ENCODE data around the gene PLA2R1.
"Not testable (repeated sequence)": the region's sequence is repeated elsewhere in the genome, so short reads cannot be mapped to it uniquely, and the experiment has no call there.

Gene PLA2R1

DNA sequence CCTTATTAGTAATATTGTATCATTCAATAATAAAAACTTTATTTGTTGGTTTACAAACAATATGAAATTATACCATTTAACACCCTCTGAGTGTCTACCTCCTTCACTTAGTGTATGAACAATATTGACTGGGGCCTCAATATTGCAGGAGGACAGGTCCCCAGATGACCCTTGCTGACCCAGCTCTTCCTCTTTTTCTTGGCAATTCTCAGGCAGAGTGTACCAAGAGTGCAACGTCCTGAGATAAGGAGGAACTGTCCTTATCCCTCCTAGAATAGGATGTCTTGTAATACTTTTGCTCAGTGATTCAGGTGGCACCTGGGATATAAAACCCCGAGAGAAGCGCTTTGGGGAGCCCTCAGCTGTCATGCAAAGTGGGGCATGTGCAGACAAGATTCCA is 76.8 kb downstream of the PLA2R1 start:
- H3K27ac Mint-ChIP-seq = no peak overlapping the region
- H3K9me3 Mint-ChIP-seq = no peaks in the 10 kb centered on the region
- H3K36me3 Mint-ChIP-seq = no peaks in the 10 kb centered on the region
- no peaks in the 10 kb centered on the region for H3K4me1 Mint-ChIP-seq
- ATAC-seq = no peak
- DNase-seq (ENCODE audit: low spot score in 2 of 2) = no peak
- H3K4me3 Mint-ChIP-seq = no peak overlapping the region

DNA sequence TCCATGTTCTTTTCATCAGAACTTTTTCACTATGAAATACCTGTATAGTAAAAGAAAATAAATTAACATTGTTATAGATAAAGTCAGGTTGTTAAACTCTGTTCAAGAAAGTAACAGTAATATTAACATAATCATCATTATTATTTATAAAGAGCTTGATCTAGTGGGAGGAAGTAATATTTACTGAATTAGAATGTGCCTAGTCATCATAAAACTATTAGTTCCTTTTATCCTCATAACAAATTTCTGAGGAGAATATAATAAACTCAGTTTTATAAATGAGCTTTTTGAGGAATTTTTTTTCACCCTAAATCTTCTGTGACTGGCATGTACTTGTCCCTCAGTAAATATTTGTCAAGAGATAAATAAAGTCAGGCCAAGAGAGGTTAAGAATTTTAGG is 78.4 kb downstream of the PLA2R1 start:
- H3K36me3 Mint-ChIP-seq = no peaks in the 10 kb centered on the region
- no peaks in the 10 kb centered on the region for H3K4me1 Mint-ChIP-seq
- H3K4me3 Mint-ChIP-seq = no peak overlapping the region
- DNase-seq (ENCODE audit: low spot score in 2 of 2) (no peak), ATAC-seq (no peak)
- H3K9me3 Mint-ChIP-seq = no peaks in the 10 kb centered on the region
- no peak overlapping the region for H3K27ac Mint-ChIP-seq

DNA sequence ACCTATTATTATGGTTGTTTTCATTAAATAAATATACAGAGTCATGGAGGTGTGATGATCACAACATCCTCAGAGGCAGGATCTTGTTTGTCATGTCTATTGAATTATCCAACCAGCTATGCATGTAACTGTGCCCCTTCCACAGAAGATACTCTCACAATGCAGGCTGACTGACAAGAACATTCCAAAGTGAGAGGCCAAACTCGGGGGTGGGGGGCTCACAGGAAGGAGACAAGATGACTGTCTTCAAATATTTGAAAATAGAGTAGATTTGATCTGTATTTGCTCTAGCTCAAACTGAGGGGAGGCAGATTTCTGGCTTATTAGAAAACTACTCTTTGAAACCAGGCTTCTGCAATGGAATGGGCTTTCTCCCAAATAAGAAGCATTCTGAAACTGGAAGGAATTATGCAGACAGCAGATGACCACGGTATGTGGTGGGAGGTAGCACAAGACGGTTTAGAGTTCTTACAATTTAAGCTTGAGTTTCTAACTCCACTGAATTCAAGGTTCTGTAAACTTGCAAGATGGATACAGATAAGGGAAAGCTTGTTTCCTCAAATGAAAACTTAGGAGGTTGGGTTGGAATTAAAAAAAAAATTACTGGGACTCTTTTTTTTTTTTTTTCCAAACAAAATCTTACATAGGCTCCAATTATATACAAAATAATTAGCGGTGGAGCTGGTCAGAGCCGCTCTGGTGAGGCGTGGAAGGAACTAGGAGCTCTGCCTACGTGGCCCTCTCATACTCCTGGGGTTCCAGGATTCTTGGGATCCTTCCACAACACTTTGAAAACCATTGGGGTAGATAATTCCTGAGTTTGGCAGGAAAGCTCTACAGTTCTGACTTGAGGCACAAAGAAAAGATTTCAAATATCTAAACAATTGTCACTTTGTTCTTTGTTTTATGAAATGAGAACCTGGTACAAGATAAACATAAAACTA is 79.3 kb downstream of the PLA2R1 start:
- ATAC-seq = no peak
- Mint-ChIP-seq H3K36me3 (no peaks in the 10 kb centered on the region), H3K9me3 (no peaks in the 10 kb centered on the region), H3K4me3 (no peak overlapping the region), H3K27ac (no peak overlapping the region), H3K4me1 (no peaks in the 10 kb centered on the region)
- DNase-seq (ENCODE audit: low spot score in 2 of 2) = no peak

DNA sequence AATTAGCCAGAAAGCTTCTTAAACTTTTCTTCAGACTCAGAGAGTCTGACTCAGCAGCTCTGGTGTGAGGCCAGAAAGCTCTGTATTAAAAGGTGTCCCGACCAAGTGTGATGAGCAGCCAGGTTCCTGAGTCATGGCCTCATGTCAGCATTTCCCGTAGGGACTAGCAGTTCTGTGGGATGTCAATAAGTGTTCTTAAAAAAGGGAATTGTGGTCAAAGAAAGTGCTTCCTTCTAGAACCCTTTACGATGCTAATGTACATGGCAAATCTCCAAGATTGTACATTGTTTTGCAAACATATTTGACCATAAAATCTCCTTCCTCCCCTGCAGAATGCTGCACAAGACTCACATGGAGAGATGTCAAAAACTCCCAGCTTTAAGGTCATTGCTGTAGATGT is 80.1 kb downstream of the PLA2R1 start:
- DNase-seq (ENCODE audit: low spot score in 2 of 2) (no peak), ATAC-seq (no peak)
- Mint-ChIP-seq H3K27ac (no peak overlapping the region), H3K4me3 (no peak overlapping the region), H3K9me3 (no peaks in the 10 kb centered on the region), H3K4me1 (no peaks in the 10 kb centered on the region), H3K36me3 (no peaks in the 10 kb centered on the region)

DNA sequence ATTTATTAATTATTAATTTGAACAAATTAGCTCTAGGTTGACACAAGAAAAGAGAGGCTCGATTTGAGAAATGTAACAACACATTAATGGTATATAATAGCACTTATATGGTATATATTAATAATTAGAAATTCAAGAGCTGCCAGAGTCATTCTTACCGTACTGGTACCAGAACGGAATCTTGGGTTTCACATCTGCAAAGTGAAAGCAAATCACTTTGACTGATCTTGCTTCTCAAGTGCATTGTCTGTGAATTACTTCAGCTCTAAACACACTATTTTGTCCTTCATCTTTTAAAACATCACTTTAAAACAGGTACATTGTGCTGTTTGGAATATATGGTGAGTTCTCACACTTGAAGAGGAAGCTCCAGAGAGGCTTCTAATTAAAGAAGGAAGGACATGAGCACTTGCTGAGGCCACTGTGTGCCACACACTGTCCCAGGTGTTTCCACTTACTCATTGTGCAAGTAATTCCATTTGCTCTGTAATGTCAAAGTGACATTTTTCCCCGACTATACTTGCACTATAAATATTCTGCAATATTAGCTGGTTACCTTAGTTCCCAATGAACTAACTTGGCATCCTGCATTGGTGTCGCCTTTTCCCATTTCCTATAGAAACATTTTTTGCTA is 85.8 kb downstream of the PLA2R1 start:
- Mint-ChIP-seq H3K4me3 (no peak overlapping the region), H3K9me3 (no peaks in the 10 kb centered on the region), H3K27ac (no peak overlapping the region), H3K36me3 (no peaks in the 10 kb centered on the region), H3K4me1 (no peaks in the 10 kb centered on the region)
- ATAC-seq = no peak
- DNase-seq (ENCODE audit: low spot score in 2 of 2) = no peak

DNA sequence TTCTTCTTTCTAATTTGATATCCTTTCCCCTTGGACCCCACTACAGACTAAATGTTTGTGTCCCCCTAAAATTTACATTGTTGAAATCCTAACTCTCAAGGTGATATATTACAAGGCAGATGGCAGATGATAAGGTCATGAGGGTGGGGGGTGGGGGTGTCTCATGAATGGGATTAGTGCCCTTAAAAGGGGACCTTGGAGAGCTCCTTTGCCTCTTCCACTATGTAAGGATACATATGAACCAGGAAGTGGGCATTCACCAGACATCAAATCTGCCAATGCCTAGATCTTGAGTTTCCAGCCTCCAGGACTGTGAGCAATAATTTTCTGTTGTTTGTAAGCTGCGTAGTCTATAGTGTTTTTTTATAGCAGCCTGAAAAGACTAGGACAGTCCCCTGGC is 89.1 kb downstream of the PLA2R1 start:
- no peaks in the 10 kb centered on the region for H3K36me3 Mint-ChIP-seq
- H3K27ac Mint-ChIP-seq = no peak overlapping the region
- H3K4me3 Mint-ChIP-seq = no peak overlapping the region
- no peaks in the 10 kb centered on the region for H3K4me1 Mint-ChIP-seq
- DNase-seq (ENCODE audit: low spot score in 2 of 2) = no peak
- H3K9me3 Mint-ChIP-seq = no peaks in the 10 kb centered on the region
- ATAC-seq = no peak

DNA sequence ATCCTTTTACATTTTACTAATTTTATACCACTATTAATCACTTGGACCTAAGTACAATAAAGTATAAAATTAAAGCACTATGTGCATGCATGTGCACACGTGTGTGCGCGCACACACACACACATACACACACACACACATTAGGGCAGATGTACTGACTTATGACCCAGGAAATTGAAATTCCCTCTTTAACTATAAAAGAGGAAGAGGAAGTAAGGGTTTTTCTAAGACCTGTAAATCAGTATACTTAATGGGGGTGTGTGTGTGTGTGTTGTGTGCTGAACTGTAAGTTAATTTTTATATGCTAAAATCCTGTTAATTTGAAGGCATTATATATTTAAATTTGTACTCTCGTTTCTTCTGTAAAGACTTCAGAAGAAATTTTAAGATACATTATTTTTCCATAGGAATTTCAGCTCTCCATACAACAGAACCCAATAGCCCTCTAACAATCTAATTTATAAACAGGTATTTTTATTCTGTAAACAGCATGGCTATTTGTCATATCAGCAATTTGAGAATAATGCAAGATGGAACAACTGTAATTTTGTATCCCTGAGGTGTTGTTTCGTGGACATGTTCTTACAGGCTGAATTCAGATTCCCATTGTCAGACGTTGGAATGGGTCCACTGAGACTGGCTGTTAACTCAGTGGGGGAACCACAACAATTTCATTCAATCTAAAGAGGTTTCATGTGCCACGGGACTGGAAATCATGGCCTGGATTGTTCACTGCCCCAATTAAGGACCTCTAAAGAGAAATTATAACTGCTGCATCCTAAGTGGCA is 90.9 kb downstream of the PLA2R1 start:
- ATAC-seq = no peak
- Mint-ChIP-seq H3K27ac (no peak overlapping the region), H3K9me3 (no peaks in the 10 kb centered on the region), H3K4me1 (no peaks in the 10 kb centered on the region), H3K4me3 (no peak overlapping the region), H3K36me3 (no peaks in the 10 kb centered on the region)
- DNase-seq (ENCODE audit: low spot score in 2 of 2) = no peak

DNA sequence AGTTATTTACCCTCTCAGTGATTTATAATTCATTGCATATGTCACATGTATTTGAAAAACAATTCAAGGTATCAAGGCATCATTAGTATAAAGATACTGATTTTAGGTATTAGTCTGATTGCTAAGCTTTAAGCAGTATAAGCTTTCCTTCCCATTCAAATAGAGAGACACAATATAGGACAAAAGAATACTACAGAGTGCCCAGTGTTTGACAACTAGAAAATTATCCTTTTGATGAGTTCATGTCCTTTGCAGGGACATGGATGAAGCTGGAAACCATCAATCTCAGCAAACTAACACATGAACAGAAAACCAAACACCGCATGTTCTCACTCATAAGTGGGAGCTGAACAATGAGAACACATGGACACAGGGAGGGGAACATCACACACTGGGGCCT is 91.9 kb downstream of the PLA2R1 start:
- not testable (repeated sequence) for H3K4me3 Mint-ChIP-seq; H3K9me3 Mint-ChIP-seq; DNase-seq (ENCODE audit: low spot score in 2 of 2); H3K27ac Mint-ChIP-seq; ATAC-seq; H3K4me1 Mint-ChIP-seq; H3K36me3 Mint-ChIP-seq

DNA sequence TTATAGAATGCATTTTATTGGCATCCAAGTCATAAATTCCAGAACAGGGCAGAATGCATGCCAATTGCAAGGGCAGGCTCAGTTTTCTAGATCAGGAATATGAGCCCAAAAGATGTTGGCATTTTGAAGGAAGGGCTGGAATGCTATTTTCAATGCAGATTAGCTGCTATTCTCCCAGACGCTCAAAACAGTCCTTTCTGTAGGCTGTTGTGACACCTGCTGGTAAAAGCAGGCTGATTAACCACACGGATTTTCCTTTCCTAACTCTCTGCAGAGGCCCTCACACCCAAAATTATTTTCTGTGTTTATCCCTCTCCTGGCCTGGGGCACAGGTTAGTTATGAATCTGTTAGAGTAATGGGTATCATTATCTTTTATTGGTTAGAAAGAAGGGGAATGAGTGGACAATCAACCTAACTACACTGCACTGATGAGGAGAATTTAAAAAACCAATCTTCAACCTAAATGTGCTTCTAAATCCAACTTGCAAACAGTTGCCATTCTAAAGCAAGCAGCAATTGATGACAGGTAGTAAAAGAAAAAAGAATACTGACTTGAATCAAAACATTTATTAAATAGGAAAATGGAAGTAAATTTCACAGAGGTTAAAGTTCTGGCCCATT is 94.0 kb downstream of the PLA2R1 start:
- DNase-seq (ENCODE audit: low spot score in 2 of 2) = no peak
- H3K27ac Mint-ChIP-seq = no peak overlapping the region
- no peaks in the 10 kb centered on the region for H3K9me3 Mint-ChIP-seq
- H3K4me1 Mint-ChIP-seq = no peaks in the 10 kb centered on the region
- H3K4me3 Mint-ChIP-seq = no peak overlapping the region
- ATAC-seq = no peak
- no peaks in the 10 kb centered on the region for H3K36me3 Mint-ChIP-seq

DNA sequence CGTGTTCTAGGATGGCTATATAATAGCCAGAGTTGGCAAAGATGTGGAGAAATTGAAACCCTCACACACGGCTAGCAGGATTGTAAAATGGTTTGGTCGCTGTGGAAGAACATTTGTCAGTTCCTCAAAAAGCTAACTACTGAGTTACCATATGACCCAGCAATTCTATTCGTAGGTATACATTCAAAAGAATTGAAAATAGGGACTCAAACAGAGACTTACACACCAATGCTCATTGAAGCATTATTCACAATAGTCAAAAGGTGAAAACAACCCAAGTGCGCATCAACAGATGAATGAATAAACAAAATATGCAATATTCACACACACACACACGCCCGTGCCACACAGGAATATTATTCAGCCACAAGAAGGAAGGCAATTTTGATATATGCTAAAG is 98.7 kb downstream of the PLA2R1 start:
- Mint-ChIP-seq H3K27ac (no peak overlapping the region), H3K36me3 (no peaks in the 10 kb centered on the region), H3K9me3 (no peaks in the 10 kb centered on the region), H3K4me3 (no peak overlapping the region), H3K4me1 (peaks cover 9% of the 10 kb centered on the region)
- no peak for ATAC-seq
- no peak for DNase-seq (ENCODE audit: low spot score in 2 of 2)

DNA sequence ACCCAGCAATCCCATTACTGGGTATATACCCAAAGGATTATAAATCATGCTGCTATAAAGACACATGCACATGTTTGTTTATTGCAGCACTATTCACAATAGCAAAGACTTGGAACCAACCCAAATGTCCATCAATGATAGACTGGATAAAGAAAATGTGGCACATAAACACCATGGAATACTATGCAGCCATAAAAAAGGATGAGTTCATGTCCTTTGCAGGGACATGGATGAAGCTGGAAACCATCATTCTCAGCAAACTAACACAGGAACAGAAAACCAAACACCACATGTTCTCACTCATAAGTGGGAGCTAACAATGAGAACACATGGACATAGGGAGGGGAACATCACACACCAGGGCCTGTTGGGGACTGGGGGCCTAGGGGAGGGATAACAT is 99.9 kb downstream of the PLA2R1 start:
- not testable (repeated sequence) for H3K4me1 Mint-ChIP-seq, H3K27ac Mint-ChIP-seq, H3K4me3 Mint-ChIP-seq

DNA sequence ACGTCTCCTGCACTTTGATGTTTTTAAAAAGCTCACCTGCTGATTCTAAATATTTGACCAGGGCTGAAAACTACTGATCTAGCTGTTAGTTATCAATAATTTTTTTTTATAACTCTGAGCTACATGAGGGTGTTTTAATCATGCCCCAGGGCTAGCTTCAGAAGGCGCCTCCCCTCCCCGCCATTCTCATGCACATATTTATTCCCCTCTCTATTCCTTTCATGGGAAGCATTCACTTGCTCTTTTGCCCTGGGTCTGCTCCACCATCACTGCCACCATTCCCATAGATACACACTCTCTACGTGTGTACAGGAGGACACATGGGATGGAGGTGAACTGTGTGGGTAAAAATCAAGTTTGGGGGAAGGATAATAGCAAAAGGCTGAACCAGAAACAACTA is 101.0 kb downstream of the PLA2R1 start:
- H3K36me3 Mint-ChIP-seq = no peaks in the 10 kb centered on the region
- peaks cover 9% of the 10 kb centered on the region for H3K4me1 Mint-ChIP-seq
- H3K9me3 Mint-ChIP-seq = peaks cover 3% of the 10 kb centered on the region
- no peak overlapping the region for H3K27ac Mint-ChIP-seq
- no peak for ATAC-seq
- no peak overlapping the region for H3K4me3 Mint-ChIP-seq
- DNase-seq (ENCODE audit: low spot score in 2 of 2) = no peak

More for the DNA sequence above, 99.9 kb downstream of the PLA2R1 start:
- not testable (repeated sequence) for H3K36me3 Mint-ChIP-seq; ATAC-seq; H3K9me3 Mint-ChIP-seq; DNase-seq (ENCODE audit: low spot score in 2 of 2)

DNA sequence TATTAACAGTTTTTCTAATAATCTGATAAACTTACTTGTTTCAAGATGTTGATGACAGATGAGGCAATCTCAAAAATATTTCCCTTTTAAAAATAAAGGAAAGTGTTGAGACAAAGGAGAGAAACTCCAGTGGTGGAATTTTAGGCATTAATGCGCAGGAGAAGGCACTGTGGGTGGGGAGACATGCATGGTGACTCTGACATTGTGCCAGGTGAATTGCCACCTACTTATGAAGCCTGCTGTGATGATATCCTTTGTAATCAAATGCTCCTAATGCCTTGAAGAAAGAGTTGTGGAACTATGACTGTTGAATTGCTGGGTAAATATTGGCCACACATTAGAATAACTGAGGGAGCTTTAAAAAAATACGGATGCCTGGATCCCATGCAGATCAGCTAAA is 101.4 kb downstream of the PLA2R1 start:
- Mint-ChIP-seq H3K36me3 (no peaks in the 10 kb centered on the region), H3K9me3 (peaks cover 3% of the 10 kb centered on the region), H3K4me3 (no peak overlapping the region), H3K4me1 (peaks cover 9% of the 10 kb centered on the region), H3K27ac (no peak overlapping the region)
- DNase-seq (ENCODE audit: low spot score in 2 of 2) = no peak
- no peak for ATAC-seq

DNA sequence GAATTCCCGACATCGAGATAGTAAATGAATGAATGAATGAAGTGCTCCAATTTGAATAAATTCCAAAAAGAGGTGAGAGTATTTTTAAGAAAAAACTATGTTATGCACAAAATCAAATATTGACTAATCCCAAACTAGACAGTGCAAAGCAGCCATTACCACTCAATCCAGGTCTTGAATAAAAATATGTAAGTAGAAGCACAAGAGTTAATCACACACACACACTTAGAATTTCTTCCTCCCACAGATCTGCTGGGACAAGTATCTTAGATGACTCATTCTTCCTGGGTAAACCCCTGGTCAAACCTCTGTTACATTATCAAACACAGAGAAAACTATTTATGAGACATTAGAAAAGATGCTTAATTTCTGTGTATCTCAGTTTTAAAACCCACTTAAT is 102.0 kb downstream of the PLA2R1 start:
- ATAC-seq (peak; percentile 94), DNase-seq (ENCODE audit: low spot score in 2 of 2) (no peak)
- Mint-ChIP-seq H3K36me3 (no peaks in the 10 kb centered on the region), H3K4me3 (no peak overlapping the region), H3K9me3 (peaks cover 3% of the 10 kb centered on the region), H3K27ac (no peak overlapping the region), H3K4me1 (peaks cover 9% of the 10 kb centered on the region)

DNA sequence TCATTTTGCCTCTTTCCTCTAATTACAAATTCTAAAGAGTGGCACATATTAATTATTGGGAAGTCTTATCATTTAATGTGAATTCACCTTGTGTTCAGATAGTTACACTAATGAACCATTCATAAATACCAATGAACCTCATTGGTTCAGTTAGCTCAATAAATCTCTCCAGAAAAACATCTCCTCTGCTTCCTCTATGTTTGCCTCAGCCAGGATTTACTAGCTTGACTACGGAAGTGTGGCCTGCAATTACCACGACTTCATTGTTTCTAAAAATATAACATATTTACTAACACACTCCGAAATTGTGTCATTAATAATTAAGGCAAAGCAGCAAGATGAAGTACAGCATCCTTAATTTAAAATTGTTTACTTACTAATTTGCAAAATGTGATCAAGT is 103.3 kb downstream of the PLA2R1 start:
- DNase-seq (ENCODE audit: low spot score in 2 of 2) = no peak
- no peak for ATAC-seq
- no peaks in the 10 kb centered on the region for H3K36me3 Mint-ChIP-seq
- no peak overlapping the region for H3K4me3 Mint-ChIP-seq
- H3K27ac Mint-ChIP-seq = no peak overlapping the region
- peaks cover 9% of the 10 kb centered on the region for H3K4me1 Mint-ChIP-seq
- H3K9me3 Mint-ChIP-seq = peaks cover 3% of the 10 kb centered on the region

Measured in stimulated activated effector memory CD8-positive, alpha-beta T cell treated with anti-CD3 and anti-CD28 coated beads, Interleukin-12 subunit alpha, Interleukin-12 subunit beta, amount 100 ng/mL, for 72 hours (primary cell).